Pancreas (tissue), 10 donors: Measurements from ENCODE around the gene F7. TPM values are rescaled to one million over a fixed set of nuclear protein-coding genes. Genes with fewer than 3 reads are reported as not detected.

Experiments used
- ATAC-seq, 4 donors: fragments of 200-7000 bp; cut with Tn5 transposase; one replicate each; pipeline versions ENCODE4 v1.8.0 to v1.9.1; 2020; ENCODE audit warnings: mild to moderate bottlenecking in 4 of 4, moderate library complexity in 4 of 4
- DNase-seq, 6 donors: peaks; one replicate each; pipeline ENCODE4 v3.0.0-alpha.2; 2020
- FAIRE-seq: peaks from 2 replicates; lab custom pipeline; 2012; peaks lifted over from hg19 to GRCh38; lab: Jason Lieb, UNC
- H3K27ac ChIP-seq, 4 donors: fragments of 200-600 bp; sonication (generic); 1 replicate in 3 of 4; 2 replicates in 1 of 4; pipeline versions ENCODE4 v1.5.0 to v1.8.0; 2020
- H3K27me3 ChIP-seq, 4 donors: fragments of 200-600 bp; one replicate each; pipeline ENCODE4 v1.8.0; 2021
- H3K36me3 ChIP-seq, 3 donors: fragments of 200-600 bp; sonication (generic) in 1 of 3; one replicate each; pipeline versions ENCODE4 v1.5.0 to v1.8.0; 2020 to 2021
- H3K4me1 ChIP-seq, 3 donors: fragments of 200-600 bp; one replicate each; pipeline ENCODE4 v1.8.0; 2021
- H3K4me3 ChIP-seq, 4 donors: fragments of 200-600 bp; sonication (generic) in 2 of 4; one replicate each; pipeline versions ENCODE4 v1.5.0 to v1.8.0; 2020 to 2021
- H3K9me3 ChIP-seq, 4 donors: fragments of 200-600 bp; one replicate each; pipeline ENCODE4 v1.8.0; 2021
- CTCF ChIP-seq, 4 donors: fragments of 200-600 bp; sonication (generic) in 3 of 4; IDR thresholded peaks; one replicate each; pipeline versions ENCODE4 v1.5.0 to v1.8.0; 2021; ENCODE audit warnings: antibody characterized with exemption in 4 of 4
- WGBS, 2 donors: extraction: QIAGEN DNeasy Blood & Tissue Kit; methylation state at CpG; one replicate each; pipeline ENCODE4 v1.1.7; 2013; 5-methylcytosine and 5-hydroxymethylcytosine counted together
- intact Hi-C, 3 donors: fragments of 100-400 bp; cut with DNase I; formaldehyde crosslinking; loops; one replicate each; pipeline versions ENCODE4 v1.11.1 to v1.14.2; 2022
- polyA plus RNA-seq, 2 donors: library from polyadenylated mRNA; stranded (reverse); fragments of 200-250 nt; gene quantifications; one replicate each; pipeline ENCODE4 v1.2.3, GENCODE V29; 2013
- total RNA-seq, 6 donors: library from RNA; stranded (reverse); fragmentation: NEBNext Ultra II Directional in 4 of 6; extraction: Animal tissue kit (Norgen Biotek cat#: 25700) in 4 of 6; gene quantifications; one replicate each; pipeline versions ENCODE4 v1.2.1 to v1.2.4, GENCODE V29; 2021 to 2023
- donor health status: healthy with polysubstance abuse.
- donor health status: DM: no; HTN: no; CAD: no; lungs with moderate emphysema.
- donor health status: DM: no; HTN: no; CAD: no.
- donor health status: control.
- donor health status: control.
- donor health status: Bipolar disorder and iron deficiency.
- donor health status: DM: yes; HTN: yes; CAD: no.
- donor health status: DM: no; HTN: no; CAD: no.
- donor health status: DM: no; HTN: no; CAD: no.
- donor health status: DM: yes; HTN: yes; CAD: no.

The F7 gene
- total and polyA plus RNA-seq, 8 donors = 0.13 to 0.96 (median 0.23) TPM; not detected in 2

GRCh38 chr13:113084943-113085540 lies 20.5 kb upstream of the F7 start:
- WGBS, 2 donors = 87 to 88% methylated on average over 24 of the region's 24 CpGs
- ATAC-seq = no peak
- no peak for FAIRE-seq
- Histone ChIP-seq H3K27me3 (no peaks in the 10 kb centered on the region), H3K36me3 (peaks cover 0 to 27% (median 0%) of the 10 kb centered on the region in 3 donors), H3K9me3 (no peaks in the 10 kb centered on the region), H3K4me3 (no peak overlapping the region), H3K4me1 (no peaks in the 10 kb centered on the region), H3K27ac (no peak overlapping the region)
- TF ChIP-seq CTCF (IDR thresholded peaks at IDR 0.05) = no peak
- DNase-seq = peak in 2 of 6 donors; percentile 34 to 69
- intact Hi-C loops = no loop called here

GRCh38 chr13:113086031-113086750 lies 19.4 kb upstream of the F7 start:
- DNase-seq (peak in 2 of 6 donors; percentile 14 to 44), ATAC-seq (no peak), FAIRE-seq (no peak)
- Histone ChIP-seq H3K36me3 (peaks cover 0 to 31% (median 0%) of the 10 kb centered on the region in 3 donors), H3K9me3 (no peaks in the 10 kb centered on the region), H3K27ac (no peak overlapping the region), H3K27me3 (no peaks in the 10 kb centered on the region), H3K4me3 (no peak overlapping the region), H3K4me1 (no peaks in the 10 kb centered on the region)
- intact Hi-C loops = no loop called here
- WGBS, 2 donors = 88 to 90% methylated on average over 32 of the region's 32 CpGs
- TF ChIP-seq CTCF (IDR thresholded peaks at IDR 0.05) = no peak

- H3K36me3 ChIP-seq = peaks cover 0 to 31% (median 0%) of the 10 kb centered on the region in 3 donors
- FAIRE-seq = no peak
- WGBS, 2 donors = 88 to 90% methylated on average over 39 of the region's 39 CpGs
Measured at GRCh38 chr13:113086991-113087922, 18.3 kb upstream of the F7 start.

More at GRCh38 chr13:113086991-113087922, 18.3 kb upstream of the F7 start:
- no peaks in the 10 kb centered on the region for H3K9me3 ChIP-seq
- peak in 3 of 6 donors; percentile 11 to 41 (median 12) for DNase-seq
- no peak for ATAC-seq
- TF ChIP-seq CTCF (IDR thresholded peaks at IDR 0.05) = no peak
- no peak overlapping the region for H3K27ac ChIP-seq
- intact Hi-C loops = no loop called here
- no peaks in the 10 kb centered on the region for H3K4me1 ChIP-seq
- H3K4me3 ChIP-seq = no peak overlapping the region
- no peaks in the 10 kb centered on the region for H3K27me3 ChIP-seq
